ENCODE measurements around the gene ANXA2. TPM values are rescaled to one million over a fixed set of nuclear protein-coding genes. Genes with fewer than 3 reads are reported as not detected.
A peak's percentile ranks its signal among the peaks of the same experiment; 100 is the strongest.

The ANXA2 gene
- total and polyA plus RNA-seq, 2 experiments from 2014 or later: 4,692 to 6,052 TPM

GRCh38 chr15:60370105-60370868 lies 27.5 kb downstream of the ANXA2 start:
- WGBS, 2 experiments (ENCODE audit: low coverage in 1 of 2, low lambda C conversion rate in 2 of 2, missing lambda C conversion rate in 2 of 2): 38 to 40% methylated on average over 9 of the region's 9 CpGs
- peak; percentile 76 for DNase-seq
- in situ Hi-C loops (cut with MboI): no loop called here

GRCh38 chr15:60369696-60370095 lies 28.1 kb downstream of the ANXA2 start:
- no peak overlapping the region for H2AFZ ChIP-seq
- H3K79me2 ChIP-seq (ENCODE audit: insufficient read depth): peaks cover 64% of the 10 kb centered on the region
- in situ Hi-C loops (cut with MboI): no loop called here
- no peaks in the 10 kb centered on the region for H3K27me3 ChIP-seq (replicated peaks; ENCODE audit: insufficient read depth)
- WGBS, 2 experiments (ENCODE audit: low coverage in 1 of 2, low lambda C conversion rate in 2 of 2, missing lambda C conversion rate in 2 of 2): 69 to 77% methylated on average over 5 of the region's 5 CpGs
- peaks cover 70% of the 10 kb centered on the region for H3F3A ChIP-seq (ENCODE audit: insufficient read depth)
- no peaks in the 10 kb centered on the region for H3K9me2 ChIP-seq (ENCODE audit: insufficient read depth)
- peaks cover 52% of the 10 kb centered on the region for H3K36me3 ChIP-seq (ENCODE audit: low read depth)
- peaks cover 71% of the 10 kb centered on the region for H3K4me1 ChIP-seq (ENCODE audit: insufficient read depth)
- H4K20me1 ChIP-seq (ENCODE audit: insufficient read depth): no peaks in the 10 kb centered on the region
- no peak for TF ChIP-seq EZH2phosphoT487 (IDR thresholded peaks at IDR 0.05; ENCODE audit: insufficient read depth, low read depth)
- TF ChIP-seq EZH2 (IDR thresholded peaks at IDR 0.05; ENCODE audit: insufficient read depth, poor library complexity, severe bottlenecking): no peak
- H3K9ac ChIP-seq: peak overlapping the region; percentile 99
- peak overlapping the region; percentile 7 for H3K4me2 ChIP-seq (ENCODE audit: unreplicated experiment)
- DNase-seq: no peak
- no peaks in the 10 kb centered on the region for H3K9me3 ChIP-seq (ENCODE audit: low read depth)
- H3K27ac ChIP-seq: peak overlapping the region; percentile 100
- H3K4me3 ChIP-seq: no peak overlapping the region

More at GRCh38 chr15:60370105-60370868, 27.5 kb downstream of the ANXA2 start:
- H3F3A ChIP-seq (ENCODE audit: insufficient read depth): peaks cover 69% of the 10 kb centered on the region
- H3K4me3 ChIP-seq: peak overlapping the region; percentile 38
- no peak for TF ChIP-seq EZH2phosphoT487 (IDR thresholded peaks at IDR 0.05; ENCODE audit: insufficient read depth, low read depth)
- TF ChIP-seq EZH2 (IDR thresholded peaks at IDR 0.05; ENCODE audit: insufficient read depth, poor library complexity, severe bottlenecking): no peak
- H3K79me2 ChIP-seq (ENCODE audit: insufficient read depth): peaks cover 63% of the 10 kb centered on the region
- H3K4me1 ChIP-seq (ENCODE audit: insufficient read depth): peaks cover 71% of the 10 kb centered on the region
- H3K9me3 ChIP-seq (ENCODE audit: low read depth): no peaks in the 10 kb centered on the region
- peak overlapping the region; percentile 79 for H3K4me2 ChIP-seq (ENCODE audit: unreplicated experiment)
- H4K20me1 ChIP-seq (ENCODE audit: insufficient read depth): no peaks in the 10 kb centered on the region
- H2AFZ ChIP-seq: no peak overlapping the region
- H3K9ac ChIP-seq: peak overlapping the region; percentile 99
- H3K27ac ChIP-seq: peak overlapping the region; percentile 100
- no peaks in the 10 kb centered on the region for H3K27me3 ChIP-seq (replicated peaks; ENCODE audit: insufficient read depth)
- H3K9me2 ChIP-seq (ENCODE audit: insufficient read depth): no peaks in the 10 kb centered on the region
- peaks cover 53% of the 10 kb centered on the region for H3K36me3 ChIP-seq (ENCODE audit: low read depth)

- Histone ChIP-seq H3K36me3 (ENCODE audit: low read depth) (peaks cover 66% of the 10 kb centered on the region), H3K27me3 (replicated peaks; ENCODE audit: insufficient read depth) (no peaks in the 10 kb centered on the region), H3K4me3 (no peak overlapping the region), H2AFZ (no peak overlapping the region), H3K9me2 (ENCODE audit: insufficient read depth) (no peaks in the 10 kb centered on the region), H3K9ac (peak overlapping the region; percentile 84), H3K27ac (peak overlapping the region; percentile 98), H3K4me1 (ENCODE audit: insufficient read depth) (peaks cover 73% of the 10 kb centered on the region), H4K20me1 (ENCODE audit: insufficient read depth) (no peaks in the 10 kb centered on the region; the same call in 1 of the 2 replicates), H3K79me2 (ENCODE audit: insufficient read depth) (peaks cover 71% of the 10 kb centered on the region), H3F3A (ENCODE audit: insufficient read depth) (peaks cover 72% of the 10 kb centered on the region), H3K9me3 (ENCODE audit: low read depth) (no peaks in the 10 kb centered on the region), H3K4me2 (ENCODE audit: unreplicated experiment) (peak overlapping the region; percentile 34)
- no peak for DNase-seq
- 52 to 55% methylated on average over 2 of the region's 2 CpGs for WGBS, 2 experiments (ENCODE audit: low coverage in 1 of 2, low lambda C conversion rate in 2 of 2, missing lambda C conversion rate in 2 of 2)
- in situ Hi-C loops (cut with MboI): no loop called here
- TF ChIP-seq EZH2phosphoT487 (IDR thresholded peaks at IDR 0.05; ENCODE audit: insufficient read depth, low read depth) (no peak), EZH2 (IDR thresholded peaks at IDR 0.05; ENCODE audit: insufficient read depth, poor library complexity, severe bottlenecking) (no peak)
Observed at GRCh38 chr15:60364612-60364924, 33.2 kb downstream of the ANXA2 start.

- Histone ChIP-seq H3K4me1 (ENCODE audit: insufficient read depth) (peaks cover 73% of the 10 kb centered on the region), H3K27ac (peak overlapping the region; percentile 98), H3F3A (ENCODE audit: insufficient read depth) (peaks cover 72% of the 10 kb centered on the region), H3K79me2 (ENCODE audit: insufficient read depth) (peaks cover 71% of the 10 kb centered on the region), H3K9ac (peak overlapping the region; percentile 84), H4K20me1 (ENCODE audit: insufficient read depth) (no peaks in the 10 kb centered on the region; the same call in 1 of the 2 replicates), H3K4me3 (no peak overlapping the region), H2AFZ (no peak overlapping the region), H3K36me3 (ENCODE audit: low read depth) (peaks cover 67% of the 10 kb centered on the region), H3K9me2 (ENCODE audit: insufficient read depth) (no peaks in the 10 kb centered on the region), H3K27me3 (replicated peaks; ENCODE audit: insufficient read depth) (no peaks in the 10 kb centered on the region), H3K9me3 (ENCODE audit: low read depth) (no peaks in the 10 kb centered on the region), H3K4me2 (ENCODE audit: unreplicated experiment) (peak overlapping the region; percentile 34)
- TF ChIP-seq EZH2 (IDR thresholded peaks at IDR 0.05; ENCODE audit: insufficient read depth, poor library complexity, severe bottlenecking): no peak
- no peak for TF ChIP-seq EZH2phosphoT487 (IDR thresholded peaks at IDR 0.05; ENCODE audit: insufficient read depth, low read depth)
- no peak for DNase-seq
- in situ Hi-C loops (cut with MboI): no loop called here
- WGBS, 2 experiments (ENCODE audit: low coverage in 1 of 2, low lambda C conversion rate in 2 of 2, missing lambda C conversion rate in 2 of 2): 82 to 83% methylated on average over 17 of the region's 17 CpGs
Observed at GRCh38 chr15:60363903-60364611, 33.7 kb downstream of the ANXA2 start.

Data from GM23248 (cell line).